OCI-M1 (cell line): ENCODE results near the gene EGFR.

Experiments used
- DNase-seq: peaks from one replicate; lab custom pipeline; 2025; lab: John Stamatoyannopoulos, UW

Gene EGFR

DNA sequence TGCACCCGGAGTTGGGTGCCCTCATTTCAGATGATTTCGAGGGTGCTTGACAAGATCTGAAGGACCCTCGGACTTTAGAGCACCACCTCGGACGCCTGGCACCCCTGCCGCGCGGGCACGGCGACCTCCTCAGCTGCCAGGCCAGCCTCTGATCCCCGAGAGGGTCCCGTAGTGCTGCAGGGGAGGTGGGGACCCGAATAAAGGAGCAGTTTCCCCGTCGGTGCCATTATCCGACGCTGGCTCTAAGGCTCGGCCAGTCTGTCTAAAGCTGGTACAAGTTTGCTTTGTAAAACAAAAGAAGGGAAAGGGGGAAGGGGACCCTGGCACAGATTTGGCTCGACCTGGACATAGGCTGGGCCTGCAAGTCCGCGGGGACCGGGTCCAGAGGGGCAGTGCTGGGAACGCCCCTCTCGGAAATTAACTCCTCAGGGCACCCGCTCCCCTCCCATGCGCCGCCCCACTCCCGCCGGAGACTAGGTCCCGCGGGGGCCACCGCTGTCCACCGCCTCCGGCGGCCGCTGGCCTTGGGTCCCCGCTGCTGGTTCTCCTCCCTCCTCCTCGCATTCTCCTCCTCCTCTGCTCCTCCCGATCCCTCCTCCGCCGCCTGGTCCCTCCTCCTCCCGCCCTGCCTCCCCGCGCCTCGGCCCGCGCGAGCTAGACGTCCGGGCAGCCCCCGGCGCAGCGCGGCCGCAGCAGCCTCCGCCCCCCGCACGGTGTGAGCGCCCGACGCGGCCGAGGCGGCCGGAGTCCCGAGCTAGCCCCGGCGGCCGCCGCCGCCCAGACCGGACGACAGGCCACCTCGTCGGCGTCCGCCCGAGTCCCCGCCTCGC lies at the start of gene EGFR:
EGFR (plus strand) TSS at position 657 of the 830 bp plus-strand sequence. CDS start 261 bp downstream, outside the sequence.
- DNase-seq: no peak

GRCh38 chr7:54969208-54969967 lies 49.4 kb upstream of the EGFR start:
- no peak for DNase-seq

DNA sequence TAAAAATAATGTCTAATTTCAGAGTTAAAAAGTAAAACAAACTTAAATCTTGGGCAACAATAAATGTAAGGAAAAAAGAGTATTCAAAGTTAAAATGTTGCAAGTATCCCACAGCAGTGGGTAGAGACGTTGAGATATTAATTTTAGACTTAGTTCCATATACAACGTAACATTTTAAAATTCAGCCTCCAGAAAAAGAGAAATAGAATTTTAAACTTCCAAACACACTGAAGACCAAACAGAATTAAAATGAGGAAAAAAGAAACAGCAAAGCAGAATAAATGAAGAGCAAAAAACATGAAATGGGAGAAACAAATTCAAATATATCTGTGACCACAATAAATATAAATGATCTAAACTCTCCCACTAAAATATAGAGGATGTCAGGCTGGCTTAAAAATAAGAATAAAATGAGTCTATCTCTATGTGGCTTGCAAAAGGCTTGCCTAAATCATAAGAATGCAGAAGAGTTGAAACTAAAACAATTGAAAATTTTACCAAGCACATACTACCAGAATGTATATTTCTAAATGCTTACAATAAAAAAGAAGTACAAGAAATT lies 46.0 kb upstream of the EGFR start:
- DNase-seq: no peak

GRCh38 chr7:54978364-54979116 lies 40.3 kb upstream of the EGFR start:
- no peak for DNase-seq

GRCh38 chr7:54980521-54980920 lies 38.3 kb upstream of the EGFR start:
- DNase-seq: no peak

DNA sequence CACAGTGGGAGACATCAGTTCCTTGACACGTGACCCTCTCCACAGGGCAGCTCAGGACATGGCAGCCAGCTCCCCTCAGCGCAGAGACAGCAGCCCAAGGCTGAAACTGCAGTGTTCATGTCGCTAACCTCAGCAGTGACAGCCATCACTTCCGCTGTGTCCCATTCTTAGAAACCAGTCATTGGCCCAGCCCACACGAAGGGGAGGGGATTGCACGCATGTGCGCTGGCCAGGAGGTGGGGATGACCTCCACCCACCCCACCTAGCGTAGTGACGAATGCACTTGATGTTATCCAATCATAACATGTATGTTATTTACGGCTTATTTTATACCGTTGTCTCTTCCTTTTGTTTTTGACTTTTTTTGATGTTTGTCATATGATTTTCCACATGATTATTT lies 36.9 kb upstream of the EGFR start:
- DNase-seq: no peak

DNA sequence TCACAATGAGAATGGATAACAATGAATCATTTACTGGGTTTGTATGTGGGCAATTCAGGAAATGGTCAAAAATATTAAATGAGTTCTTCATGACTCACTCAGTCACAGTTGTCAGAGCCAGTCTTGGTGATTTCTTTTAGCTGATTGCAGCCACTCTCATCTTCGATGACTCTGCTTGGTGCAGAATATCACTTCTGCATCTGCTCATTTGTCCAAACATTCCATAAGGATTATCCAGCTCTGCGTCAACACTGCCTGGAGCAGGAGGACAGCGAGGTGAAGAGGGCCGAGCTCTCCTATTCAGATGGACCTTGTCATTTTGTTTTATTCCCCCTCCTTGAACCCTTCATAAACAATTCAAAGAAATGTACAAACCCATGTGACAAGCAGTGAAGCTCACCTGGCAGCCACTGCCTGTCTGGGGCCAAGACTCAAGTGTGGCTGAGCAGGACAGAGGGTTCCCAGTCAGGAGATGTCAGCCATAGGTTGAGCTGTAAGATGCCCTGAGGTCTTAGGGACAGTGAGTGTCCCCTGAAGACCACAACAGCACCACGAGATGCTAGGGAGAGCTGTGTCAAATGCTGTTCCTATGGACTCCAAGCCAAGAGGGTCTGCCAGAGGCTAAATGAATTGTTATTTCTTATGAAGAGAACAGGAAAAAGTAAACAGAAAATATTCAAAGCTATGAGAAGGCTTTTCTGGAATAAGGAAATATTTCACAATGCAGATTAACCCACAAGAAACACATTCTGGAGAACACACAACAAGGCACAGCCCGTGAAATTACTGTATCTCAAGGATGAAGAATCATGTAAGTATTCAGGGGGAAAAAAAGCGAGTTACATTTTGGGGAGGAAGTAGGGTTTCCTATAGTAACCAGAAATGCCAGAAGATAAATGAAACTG lies 33.1 kb upstream of the EGFR start:
- no peak for DNase-seq

- DNase-seq: no peak
These were observed 32.1 kb upstream of the EGFR start for GRCh38 chr7:54986716-54987115.

- no peak for DNase-seq
These were observed 31.0 kb upstream of the EGFR start for GRCh38 chr7:54987772-54988171.

DNA sequence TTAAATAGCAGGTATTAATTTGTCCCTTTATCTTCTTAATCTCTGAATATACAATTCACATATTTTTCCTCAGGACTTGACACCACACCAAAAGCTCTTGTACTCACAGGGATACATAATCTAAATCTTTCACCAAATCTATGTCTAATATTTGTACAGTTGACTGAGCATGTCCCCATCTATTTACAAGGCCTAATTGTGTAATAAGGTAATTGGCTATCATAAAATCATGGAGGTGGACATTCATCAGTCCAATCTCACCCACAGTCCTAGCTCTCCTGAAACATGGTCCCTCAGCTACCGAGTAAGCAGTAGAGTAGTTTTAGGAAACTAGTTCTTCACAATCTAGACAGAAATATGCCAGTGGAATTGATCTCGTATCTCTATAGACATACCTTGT lies 30.3 kb upstream of the EGFR start:
- DNase-seq: no peak

DNA sequence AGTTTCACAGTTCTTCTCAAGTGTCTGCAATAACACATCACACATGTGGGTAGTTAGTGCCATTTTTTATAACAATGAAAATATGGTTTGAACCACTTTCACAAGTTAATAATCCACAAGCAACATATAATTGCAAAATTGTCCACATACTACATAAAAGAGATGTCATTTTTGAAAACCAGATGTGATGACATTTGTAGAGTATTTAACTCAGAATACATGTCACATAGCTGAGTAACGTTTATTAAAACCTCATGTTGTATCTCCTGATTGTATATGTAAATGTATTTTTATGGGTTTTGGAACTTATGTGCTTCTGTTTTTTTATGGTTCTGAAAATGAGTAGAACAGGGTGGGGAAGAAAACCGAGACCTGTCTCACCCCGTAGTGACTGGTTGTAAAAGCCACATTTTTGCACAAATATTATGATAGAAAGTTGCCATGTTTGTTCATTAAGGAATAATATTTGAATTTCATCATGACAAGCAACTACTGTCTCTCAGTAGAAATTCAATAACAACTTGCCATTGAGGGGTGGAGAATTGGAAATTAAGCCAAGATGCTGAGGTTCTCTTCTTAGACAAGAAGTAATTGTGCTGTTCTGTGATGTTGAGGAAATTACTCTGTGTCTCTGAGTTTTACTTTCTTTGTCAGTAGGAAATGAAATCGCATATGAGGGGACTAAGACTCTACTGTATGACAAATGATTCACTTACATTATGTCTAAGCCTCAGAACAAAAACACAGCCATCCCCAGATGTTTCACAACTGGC lies 29.2 kb upstream of the EGFR start:
- no peak for DNase-seq

DNA sequence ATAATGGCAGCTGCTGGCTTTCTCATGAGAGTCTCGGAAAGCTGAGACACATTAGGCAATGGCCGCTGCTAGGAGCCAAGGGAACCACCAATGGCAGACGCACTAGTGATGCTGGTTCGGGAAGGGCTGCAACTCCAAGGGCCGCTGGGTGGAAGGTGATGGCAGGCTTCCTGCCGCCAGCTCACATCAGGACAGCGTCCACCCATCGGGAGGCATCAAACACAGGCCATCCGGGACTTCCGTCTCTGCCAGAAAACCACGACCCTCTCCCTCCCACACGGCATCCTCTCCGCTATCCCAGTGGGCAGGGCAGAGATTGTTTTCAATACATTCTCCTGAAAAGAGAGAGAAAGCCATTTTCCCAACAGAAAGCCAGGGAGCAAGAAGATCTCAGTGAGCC lies 27.5 kb upstream of the EGFR start:
- DNase-seq: no peak

- DNase-seq: peak; percentile 0
These were observed 25.8 kb upstream of the EGFR start for GRCh38 chr7:54992871-54993475.

DNA sequence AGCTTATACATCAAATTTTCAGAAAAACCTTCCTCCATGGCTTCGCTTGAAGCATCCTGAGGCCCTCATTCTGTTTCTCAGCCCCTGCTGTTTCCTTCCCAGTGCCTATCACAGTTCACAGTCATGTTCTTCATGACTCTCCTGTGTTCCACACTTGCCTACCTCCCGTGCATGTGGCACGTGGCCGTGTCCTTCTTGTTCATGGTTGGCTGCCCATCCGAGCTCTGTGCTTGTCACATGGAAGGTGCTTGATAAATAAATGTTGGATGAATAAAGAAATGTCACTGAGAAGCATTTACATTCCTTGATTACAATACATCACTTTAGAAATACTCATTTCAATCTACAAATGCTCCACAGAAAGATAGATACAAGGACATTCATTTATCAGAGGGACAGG lies 23.7 kb upstream of the EGFR start:
- DNase-seq: no peak

DNA sequence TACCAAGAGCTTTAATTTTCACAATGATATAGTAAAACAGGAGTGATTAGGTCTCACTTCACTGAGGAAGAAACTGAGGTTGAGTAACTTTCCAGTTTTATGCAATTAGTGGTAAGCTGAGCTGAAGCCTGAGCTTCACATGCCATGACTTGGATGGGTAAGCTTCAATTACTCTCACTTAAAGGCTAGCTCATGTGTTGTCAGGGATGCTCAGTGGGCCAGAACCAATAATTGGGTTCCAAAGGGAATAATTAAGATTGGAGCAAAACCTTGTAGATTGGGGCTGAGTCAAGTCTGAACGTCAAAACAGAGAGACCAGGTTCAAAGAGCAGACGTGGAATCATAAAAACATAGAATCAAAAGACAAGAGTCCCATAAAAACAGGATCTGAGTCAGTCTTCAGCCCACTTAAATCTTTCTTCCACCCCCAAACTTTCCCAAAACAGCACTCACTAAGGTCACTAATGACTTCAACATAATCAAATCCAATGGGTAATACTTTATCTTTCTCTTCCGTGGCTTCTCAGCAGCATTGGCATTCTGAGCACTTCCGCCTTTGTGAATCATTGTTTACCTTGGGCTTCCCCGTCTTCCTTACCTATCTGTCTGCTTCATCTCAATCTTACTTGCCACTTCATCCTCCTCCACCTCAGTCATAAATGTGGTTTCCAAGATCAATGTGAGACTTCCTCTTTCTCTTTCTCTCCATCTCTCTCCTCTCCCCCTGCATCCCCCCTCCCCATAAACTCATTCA lies 23.0 kb upstream of the EGFR start:
- DNase-seq: peak; percentile 69

DNA sequence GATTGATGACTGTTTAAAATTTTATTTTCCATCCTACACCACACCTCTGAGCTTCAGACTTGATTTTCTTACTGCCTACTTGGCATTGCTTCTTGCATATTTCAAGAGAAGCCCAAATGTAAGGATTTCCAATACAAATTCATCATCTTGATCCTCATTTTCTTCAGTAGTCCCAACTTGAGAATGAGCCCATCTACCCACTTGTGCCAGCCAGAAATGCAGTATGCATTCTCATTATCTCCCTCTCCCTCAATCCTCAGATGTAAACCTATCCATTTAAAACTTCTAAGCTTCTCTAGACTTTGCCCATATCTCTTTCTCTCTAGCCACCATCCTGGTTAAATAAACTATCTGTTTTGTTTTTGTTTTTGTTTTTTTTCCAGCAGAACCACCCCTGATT lies 22.4 kb upstream of the EGFR start:
- DNase-seq: no peak

GRCh38 chr7:55004579-55004978 lies 14.2 kb upstream of the EGFR start:
- no peak for DNase-seq

- no peak for DNase-seq
These were observed 13.5 kb upstream of the EGFR start for GRCh38 chr7:55005241-55005851.

DNA sequence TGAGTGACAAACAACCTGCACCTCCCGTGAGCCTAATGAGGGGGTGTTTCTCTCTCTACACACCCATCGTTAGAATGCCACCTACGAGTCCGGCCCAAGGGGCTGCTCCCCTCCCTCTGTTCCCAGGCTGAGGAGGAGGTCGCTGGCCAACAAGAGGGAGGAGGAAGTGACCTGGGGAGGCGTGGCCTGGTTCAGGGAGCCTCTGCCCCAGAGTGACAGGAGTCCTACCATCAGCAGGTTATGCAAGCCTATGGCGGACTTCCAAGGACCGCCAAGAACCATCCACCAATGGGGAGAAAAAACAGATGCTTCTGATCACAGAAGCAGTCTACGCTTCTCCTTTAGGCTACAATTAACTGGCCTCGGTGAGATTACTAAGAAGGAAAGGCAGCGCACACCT lies 12.3 kb upstream of the EGFR start:
- no peak for DNase-seq
